NCI-H1092 (cell line): Measurements from ENCODE around the gene LRRC36.
A peak's percentile ranks its signal among the peaks of the same experiment; 100 is the strongest.
"Not testable (repeated sequence)": the region's sequence is repeated elsewhere in the genome, so short reads cannot be mapped to it uniquely, and the experiment has no call there.

ENCODE experiments used
- DNase-seq: peaks from one replicate; lab custom pipeline; 2025; lab: John Stamatoyannopoulos, UW

Gene LRRC36

GRCh38 chr16:67342616-67343015 lies 16.0 kb downstream of the LRRC36 start:
- DNase-seq, result no peak

DNA sequence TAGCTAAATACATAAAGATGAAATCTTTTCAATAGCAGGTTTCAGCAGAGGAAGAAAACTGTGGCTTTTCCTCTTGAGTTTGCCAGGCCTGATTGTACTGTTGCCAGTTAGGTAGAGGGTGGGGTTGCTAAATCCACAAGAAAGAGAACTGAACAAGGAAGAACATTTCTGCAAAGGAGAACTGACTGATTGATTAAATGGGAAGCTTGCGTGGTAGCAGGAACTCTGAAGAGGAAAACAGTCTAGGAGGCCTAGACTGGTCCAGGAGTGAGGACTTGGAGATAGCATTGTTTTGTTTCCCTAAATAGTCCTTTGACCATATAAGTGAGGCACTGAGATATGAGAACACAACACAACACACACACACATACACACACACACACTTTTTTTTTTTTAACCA lies 18.8 kb downstream of the LRRC36 start:
- no peak for DNase-seq

GRCh38 chr16:67346341-67346740 lies 19.7 kb downstream of the LRRC36 start:
- no peak for DNase-seq

DNA sequence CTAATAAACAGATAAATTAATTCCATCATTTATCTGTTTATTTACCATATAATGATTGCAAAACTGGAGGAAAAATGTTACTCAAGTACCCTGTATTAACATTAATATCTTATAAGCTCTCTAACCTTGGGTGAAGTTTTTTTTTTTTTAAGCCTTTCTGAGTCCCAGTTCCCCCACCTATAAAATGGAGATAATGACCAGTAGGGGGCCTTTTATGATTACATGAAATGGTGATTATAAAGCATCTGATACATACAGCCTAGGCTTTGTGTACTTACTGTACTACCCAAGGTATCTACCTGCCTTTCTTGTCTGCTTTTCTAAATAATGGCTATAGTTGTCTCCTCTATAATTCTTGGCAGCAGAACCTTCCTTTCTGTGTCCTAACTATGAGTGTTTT lies 22.6 kb downstream of the LRRC36 start:
- peak; percentile 20 for DNase-seq

DNA sequence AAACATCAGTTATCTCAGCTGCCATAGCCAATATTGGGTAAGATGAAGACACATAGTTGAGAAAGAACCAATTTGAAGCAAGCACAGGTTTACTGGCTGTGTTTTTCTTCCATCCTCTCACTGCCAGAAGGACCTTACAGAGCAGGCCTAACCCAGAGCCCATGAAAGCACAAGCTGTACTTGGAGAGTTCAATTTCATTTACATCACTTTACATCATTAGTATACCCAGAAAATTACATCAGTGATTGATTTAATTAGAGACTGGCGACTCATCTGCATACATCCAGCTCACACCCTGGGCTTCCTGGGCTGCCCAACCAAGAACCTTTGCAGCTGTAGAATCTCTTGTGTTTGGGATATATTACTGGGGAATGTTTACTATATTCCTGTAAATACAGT lies 23.7 kb downstream of the LRRC36 start:
- no peak for DNase-seq

DNA sequence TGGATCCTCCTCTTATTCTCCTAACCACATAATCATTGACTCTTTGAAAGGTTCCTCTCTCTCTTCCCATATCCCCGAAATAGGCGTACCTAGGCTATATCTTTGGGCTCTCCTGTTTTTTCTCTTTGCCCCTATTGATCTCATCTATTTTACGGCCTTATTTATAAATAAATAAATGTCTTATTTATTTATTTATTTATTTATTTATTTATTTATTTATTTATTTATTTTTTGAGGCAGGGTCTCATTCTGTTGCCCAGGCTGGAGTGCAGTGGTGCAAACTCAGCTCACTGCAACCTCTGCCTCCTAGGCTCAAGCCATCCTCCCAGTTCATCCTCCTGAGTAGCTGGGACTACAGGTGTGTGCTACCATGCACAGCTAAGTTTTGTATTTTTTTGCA lies 25.8 kb downstream of the LRRC36 start:
- not testable (repeated sequence) for DNase-seq

GRCh38 chr16:67356396-67356795 lies 29.8 kb downstream of the LRRC36 start:
- no peak for DNase-seq

GRCh38 chr16:67357561-67357960 lies 30.9 kb downstream of the LRRC36 start:
- peak; percentile 28 for DNase-seq

DNA sequence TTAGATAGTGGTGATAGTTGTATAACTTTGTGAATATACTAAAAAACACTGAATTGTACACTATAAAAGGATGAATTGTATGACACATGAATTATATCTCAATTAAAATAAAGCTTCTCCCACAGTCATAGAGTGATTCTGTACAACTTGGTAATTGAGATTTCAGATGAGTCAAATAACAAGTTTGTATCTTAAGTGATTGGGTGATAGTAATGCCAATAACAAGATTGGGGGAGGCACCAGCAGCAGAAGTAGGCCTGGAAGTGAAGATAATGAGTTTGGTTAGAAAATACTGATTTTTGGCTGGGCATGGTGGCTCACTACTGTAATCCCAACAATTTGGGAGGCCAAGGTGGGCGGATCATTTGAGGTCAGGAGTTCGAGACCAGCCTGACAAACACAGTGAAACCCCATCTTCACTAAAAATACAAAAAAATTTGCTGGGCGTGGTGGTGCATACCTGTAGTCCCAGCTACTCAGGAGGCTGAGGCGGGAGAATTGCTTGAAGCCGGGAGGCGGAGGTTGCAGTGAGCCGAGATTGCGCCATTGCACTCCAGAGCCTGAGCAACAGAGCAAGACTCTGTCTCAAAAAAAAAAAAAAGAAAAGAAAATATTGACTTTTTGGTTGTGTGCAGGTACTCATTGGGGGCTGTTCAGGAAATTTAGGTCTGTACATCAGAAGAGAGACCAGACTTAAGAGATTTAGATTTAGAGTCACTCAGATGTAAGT lies 33.1 kb downstream of the LRRC36 start:
- not testable (repeated sequence) for DNase-seq

- DNase-seq, result no peak
Observed at GRCh38 chr16:67361038-67361437, 34.4 kb downstream of the LRRC36 start.

DNA sequence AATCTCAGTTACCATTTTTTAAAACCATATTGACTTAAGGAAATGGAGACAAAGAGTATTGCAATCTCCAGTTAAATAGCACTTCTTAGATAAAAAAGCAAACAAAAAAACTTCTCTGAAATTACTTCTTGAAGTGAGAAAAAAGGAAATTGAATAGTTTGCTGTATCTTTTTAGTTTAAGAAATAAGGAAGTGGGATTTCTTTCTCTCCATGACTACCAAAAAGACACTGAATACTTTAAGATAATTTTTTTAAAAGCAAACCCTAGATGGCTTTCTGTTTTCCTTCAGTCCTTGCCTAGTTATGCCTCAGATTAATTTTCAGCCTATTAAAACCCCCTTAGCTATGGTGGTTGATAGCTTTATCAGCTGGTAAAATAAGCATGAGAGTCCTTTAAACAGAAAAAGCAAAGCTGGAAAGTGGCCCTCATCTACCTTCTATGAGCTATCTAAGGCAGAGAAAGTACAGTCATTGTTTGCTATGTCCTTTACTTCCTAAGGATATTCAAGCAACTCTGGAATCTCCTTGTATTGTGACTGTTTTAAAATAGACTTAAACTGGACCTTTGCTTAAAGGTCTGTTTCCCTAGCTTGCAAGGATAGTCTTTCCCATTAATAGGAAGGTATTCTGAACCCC lies 38.1 kb downstream of the LRRC36 start:
- no peak for DNase-seq

- DNase-seq, result no peak
Observed at GRCh38 chr16:67370661-67371060, 44.0 kb downstream of the LRRC36 start.

- no peak for DNase-seq
Observed at GRCh38 chr16:67372664-67373063, 46.0 kb downstream of the LRRC36 start.

- not testable (repeated sequence) for DNase-seq
Observed at GRCh38 chr16:67376012-67376411, 49.4 kb downstream of the LRRC36 start.

DNA sequence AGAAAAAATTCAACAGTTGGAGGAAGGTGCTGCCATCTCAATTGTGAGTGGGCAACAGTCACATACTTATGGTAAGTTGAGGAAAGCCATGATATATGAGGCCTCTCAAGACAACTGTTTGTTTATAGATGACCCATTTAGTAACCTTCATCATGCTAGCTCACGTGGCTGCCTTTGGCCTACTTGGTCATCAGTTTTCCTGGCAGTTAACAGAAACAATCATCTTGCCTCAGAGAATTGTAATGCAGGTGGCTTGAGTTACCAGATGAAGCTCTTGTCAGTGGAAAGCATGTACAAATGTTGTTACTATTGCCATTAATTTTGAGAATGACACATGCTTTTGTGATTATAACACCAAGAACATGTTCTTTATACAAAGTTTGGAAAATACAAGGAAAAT lies 52.0 kb downstream of the LRRC36 start:
- DNase-seq, result no peak

GRCh38 chr16:67383284-67383683 lies 56.7 kb downstream of the LRRC36 start:
- no peak for DNase-seq

GRCh38 chr16:67384778-67385510 lies 58.3 kb downstream of the LRRC36 start:
- no peak for DNase-seq

- no peak for DNase-seq
Observed at GRCh38 chr16:67386861-67387455, 60.3 kb downstream of the LRRC36 start.

DNA sequence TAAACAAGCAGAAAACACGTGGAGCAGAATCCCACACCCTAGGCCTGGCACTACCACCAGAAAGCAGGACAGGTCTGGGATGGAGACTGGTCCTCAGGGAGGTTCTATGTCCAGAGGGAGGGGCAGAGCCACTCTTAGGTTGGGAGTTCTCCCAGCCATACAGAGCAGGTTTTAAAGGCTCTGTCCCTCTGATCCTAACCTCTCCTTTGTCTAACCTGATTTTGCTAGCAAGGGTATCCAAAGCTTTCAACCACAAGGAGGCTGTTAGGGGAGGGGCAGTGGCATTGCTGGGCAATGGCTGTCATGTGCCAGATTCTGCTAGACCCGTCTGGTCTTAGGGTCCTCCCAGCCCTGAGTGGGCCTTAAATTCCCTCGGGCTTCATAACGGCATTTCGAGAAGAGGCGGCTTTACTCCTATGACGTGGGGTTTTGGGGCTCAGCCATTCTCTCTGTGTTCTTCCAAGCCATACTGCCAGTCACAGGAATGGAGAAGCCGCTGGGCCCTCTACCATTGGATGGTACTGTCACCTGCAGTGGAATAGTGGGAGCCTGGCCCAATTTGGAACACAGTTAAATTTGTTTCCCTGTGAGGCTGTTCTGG lies 61.0 kb downstream of the LRRC36 start:
- no peak for DNase-seq

GRCh38 chr16:67388191-67388590 lies 61.6 kb downstream of the LRRC36 start:
- no peak for DNase-seq

- DNase-seq, result no peak
Observed at GRCh38 chr16:67388591-67388990, 62.0 kb downstream of the LRRC36 start.
